ENCODE measurements around the gene MYLK2.

The MYLK2 gene

GRCh38 chr20:31797364-31797763, 21.8 kb upstream of the MYLK2 start (continued):
- TF ChIP-seq PATZ1 (CRISPR knock-in tag; IDR thresholded peaks at IDR 0.05; ENCODE audit: borderline replicate concordance), result no peak

- no peak for ATAC-seq
- TF ChIP-seq RARB (CRISPR knock-in tag; IDR thresholded peaks at IDR 0.05) (no peak), ARNTL (CRISPR knock-in tag; IDR thresholded peaks at IDR 0.05; ENCODE audit: borderline replicate concordance, low read depth) (no peak), CREB5 (CRISPR knock-in tag; IDR thresholded peaks at IDR 0.05; ENCODE audit: low read depth) (no peak), ISL1 (CRISPR knock-in tag; IDR thresholded peaks at IDR 0.05) (no peak), PPARA (CRISPR knock-in tag; IDR thresholded peaks at IDR 0.05; ENCODE audit: borderline replicate concordance) (no peak), ZNF8 (CRISPR knock-in tag; IDR thresholded peaks at IDR 0.05) (no peak), GLIS3 (CRISPR knock-in tag; IDR thresholded peaks at IDR 0.05) (no peak)
These were observed 17.6 kb upstream of the MYLK2 start for GRCh38 chr20:31801508-31801907.

GRCh38 chr20:31803552-31804291, 15.4 kb upstream of the MYLK2 start:
- no peak for ATAC-seq
- TF ChIP-seq TCF4 (CRISPR knock-in tag; IDR thresholded peaks at IDR 0.05; ENCODE audit: borderline replicate concordance) (peak; percentile 63; the same call in 1 of the 2 replicates), ESRRG (CRISPR knock-in tag; IDR thresholded peaks at IDR 0.05) (no peak)

- no peak for ATAC-seq
These were observed 12.4 kb upstream of the MYLK2 start for GRCh38 chr20:31806564-31807355.

More at GRCh38 chr20:31806564-31807355, 12.4 kb upstream of the MYLK2 start:
- TF ChIP-seq OSR1 (CRISPR knock-in tag; IDR thresholded peaks at IDR 0.05), result no peak
- no peak for TF ChIP-seq CSRNP3 (CRISPR knock-in tag; IDR thresholded peaks at IDR 0.05)
- TF ChIP-seq ZNF8 (CRISPR knock-in tag; IDR thresholded peaks at IDR 0.05), result no peak
- TF ChIP-seq ZFP3 (CRISPR knock-in tag; IDR thresholded peaks at IDR 0.05), result no peak
- no peak for TF ChIP-seq TCF4 (CRISPR knock-in tag; IDR thresholded peaks at IDR 0.05; ENCODE audit: borderline replicate concordance)
- TF ChIP-seq CREB5 (CRISPR knock-in tag; IDR thresholded peaks at IDR 0.05; ENCODE audit: low read depth), result no peak
- no peak for TF ChIP-seq ZC3H10 (CRISPR knock-in tag; IDR thresholded peaks at IDR 0.05)
- no peak for TF ChIP-seq GLIS3 (CRISPR knock-in tag; IDR thresholded peaks at IDR 0.05)
- TF ChIP-seq TOX (CRISPR knock-in tag; IDR thresholded peaks at IDR 0.05; ENCODE audit: borderline replicate concordance), result no peak
- TF ChIP-seq ISL1 (CRISPR knock-in tag; IDR thresholded peaks at IDR 0.05), result no peak
- TF ChIP-seq CSDC2 (CRISPR knock-in tag; IDR thresholded peaks at IDR 0.05), result no peak
- TF ChIP-seq TSHZ2 (CRISPR knock-in tag; IDR thresholded peaks at IDR 0.05), result no peak

All from SK-N-SH treated with all-trans-retinoic acid at 6 μM for 48 hours (cell line).